Endothelial cell (in vitro differentiated cells): Measurements from ENCODE around the gene SAMD3. TPM values are rescaled to one million over a fixed set of nuclear protein-coding genes. Genes with fewer than 3 reads are reported as not detected.

ENCODE experiments used
- DNase-seq: peaks from one replicate; pipeline ENCODE4 v3.0.0; 2021; ENCODE audit warnings: low spot score
- H3K27ac Mint-ChIP-seq: one replicate; pipeline ENCODE4 v1.8.0; 2021; ENCODE audit warnings: mixed read lengths, inconsistent platforms; ENCODE audit not compliant: unreplicated experiment
- H3K27me3 Mint-ChIP-seq: one replicate; pipeline ENCODE4 v1.8.0; 2021; ENCODE audit warnings: mild to moderate bottlenecking, moderate library complexity, mixed read lengths, inconsistent platforms; ENCODE audit not compliant: unreplicated experiment
- H3K36me3 Mint-ChIP-seq: one replicate; pipeline ENCODE4 v1.8.0; 2021; ENCODE audit warnings: mild to moderate bottlenecking, low read depth, mixed read lengths, inconsistent platforms; ENCODE audit not compliant: unreplicated experiment
- H3K4me1 Mint-ChIP-seq: one replicate; pipeline ENCODE4 v1.8.0; 2021; ENCODE audit warnings: mild to moderate bottlenecking, mixed read lengths, inconsistent platforms; ENCODE audit not compliant: unreplicated experiment
- H3K4me3 Mint-ChIP-seq: one replicate; pipeline ENCODE4 v1.8.0; 2021; ENCODE audit warnings: mild to moderate bottlenecking, mixed read lengths, inconsistent platforms; ENCODE audit not compliant: unreplicated experiment
- H3K9me3 Mint-ChIP-seq: one replicate; pipeline ENCODE4 v1.8.0; 2021; ENCODE audit warnings: mixed read lengths, inconsistent platforms; ENCODE audit not compliant: unreplicated experiment
- CTCF ChIP-seq: fragments of 200-600 bp; sonication (generic); IDR thresholded peaks from one replicate; pipeline ENCODE4 v1.5.0; 2021; ENCODE audit warnings: antibody characterized with exemption; ENCODE audit not compliant: unreplicated experiment
- total RNA-seq: library from RNA; stranded (reverse); fragmentation: NEBNext Ultra II Directional; extraction: Animal tissue kit (Norgen Biotek cat#: 25700); gene quantifications from one replicate; pipeline ENCODE4 v1.2.1, GENCODE V29; 2021; ENCODE audit not compliant: unreplicated experiment

SAMD3 gene
- total RNA-seq, 1 donor from 2014 or later = 1.0 TPM

- H3K27ac Mint-ChIP-seq = no peak overlapping the region
- no peaks in the 10 kb centered on the region for H3K27me3 Mint-ChIP-seq
- H3K4me1 Mint-ChIP-seq = no peaks in the 10 kb centered on the region
- no peak for TF ChIP-seq CTCF
- no peaks in the 10 kb centered on the region for H3K9me3 Mint-ChIP-seq
- H3K36me3 Mint-ChIP-seq = peaks cover 38% of the 10 kb centered on the region
- no peak for DNase-seq
- H3K4me3 Mint-ChIP-seq = no peak overlapping the region
Measured at GRCh38 chr6:130113201-130113710, 109.5 kb downstream of the SAMD3 start.

GRCh38 chr6:130111031-130111430 is 111.7 kb downstream of the SAMD3 start:
- Mint-ChIP-seq H3K36me3 (peaks cover 51% of the 10 kb centered on the region), H3K4me1 (no peaks in the 10 kb centered on the region), H3K27me3 (no peaks in the 10 kb centered on the region), H3K9me3 (no peaks in the 10 kb centered on the region), H3K27ac (no peak overlapping the region), H3K4me3 (no peak overlapping the region)
- no peak for TF ChIP-seq CTCF
- DNase-seq = no peak

GRCh38 chr6:130107710-130108109 is 115.0 kb downstream of the SAMD3 start:
- Mint-ChIP-seq H3K9me3 (no peaks in the 10 kb centered on the region), H3K27ac (no peak overlapping the region), H3K36me3 (peaks cover 49% of the 10 kb centered on the region), H3K4me3 (no peak overlapping the region), H3K27me3 (no peaks in the 10 kb centered on the region), H3K4me1 (no peaks in the 10 kb centered on the region)
- TF ChIP-seq CTCF = no peak
- DNase-seq = no peak

GRCh38 chr6:130105996-130106704 is 116.6 kb downstream of the SAMD3 start:
- peaks cover 9% of the 10 kb centered on the region for H3K4me1 Mint-ChIP-seq
- no peak for TF ChIP-seq CTCF
- DNase-seq = no peak
- no peak overlapping the region for H3K4me3 Mint-ChIP-seq
- H3K27ac Mint-ChIP-seq = no peak overlapping the region
- H3K27me3 Mint-ChIP-seq = peaks cover 2% of the 10 kb centered on the region
- H3K9me3 Mint-ChIP-seq = no peaks in the 10 kb centered on the region
- H3K36me3 Mint-ChIP-seq = peaks cover 51% of the 10 kb centered on the region

- DNase-seq = no peak
- Mint-ChIP-seq H3K4me1 (peaks cover 9% of the 10 kb centered on the region), H3K4me3 (no peak overlapping the region), H3K9me3 (no peaks in the 10 kb centered on the region), H3K27ac (no peak overlapping the region), H3K36me3 (peaks cover 30% of the 10 kb centered on the region), H3K27me3 (peaks cover 2% of the 10 kb centered on the region)
- TF ChIP-seq CTCF = no peak
Measured at GRCh38 chr6:130099119-130099518, 123.6 kb downstream of the SAMD3 start.
